Coronary artery (tissue), 2 donors: ENCODE results near the gene CEP290.

Experiments used
- DNase-seq: peaks from one replicate; pipeline ENCODE4 v3.0.0-alpha.2; 2017; ENCODE audit warnings: low spot score
- H3K27ac ChIP-seq, 2 donors: fragments of 200-600 bp; sonication (generic); one replicate each; pipeline ENCODE4 v1.5.1; 2016 to 2019
- H3K4me3 ChIP-seq: fragments of 200-600 bp; sonication (generic); 2 replicates; pipeline ENCODE4 v1.5.1; 2016; ENCODE audit warnings: mild to moderate bottlenecking, moderate library complexity
- CTCF ChIP-seq: fragments of 200-600 bp; sonication (generic); IDR thresholded peaks from one replicate; pipeline ENCODE4 v1.5.1; 2019; ENCODE audit warnings: antibody characterized with exemption

Gene CEP290

GRCh38 chr12:88156075-88156654, 14.3 kb upstream of the CEP290 start:
- no peak for DNase-seq
- no peak for TF ChIP-seq CTCF
- Histone ChIP-seq H3K27ac (no peak overlapping the region), H3K4me3 (no peak overlapping the region)

- Histone ChIP-seq H3K27ac (no peak overlapping the region), H3K4me3 (no peak overlapping the region)
- TF ChIP-seq CTCF = no peak
- DNase-seq = no peak
These were observed 12.1 kb upstream of the CEP290 start for GRCh38 chr12:88153959-88154358.

- Histone ChIP-seq H3K4me3 (no peak overlapping the region), H3K27ac (no peak overlapping the region)
- TF ChIP-seq CTCF = no peak
- no peak for DNase-seq
These were observed 8.2 kb upstream of the CEP290 start for GRCh38 chr12:88150063-88150462.

- TF ChIP-seq CTCF = no peak
- H3K4me3 ChIP-seq = no peak overlapping the region
These were observed 3.9 kb upstream of the CEP290 start for GRCh38 chr12:88145567-88146505.

GRCh38 chr12:88144546-88145468, 2.9 kb upstream of the CEP290 start:
- Histone ChIP-seq H3K4me3 (no peak overlapping the region), H3K27ac (no peak overlapping the region)
- DNase-seq = no peak
- TF ChIP-seq CTCF = no peak

More at GRCh38 chr12:88145567-88146505, 3.9 kb upstream of the CEP290 start:
- no peak for DNase-seq
- no peak overlapping the region for H3K27ac ChIP-seq

- Histone ChIP-seq H3K4me3 (no peak overlapping the region), H3K27ac (no peak overlapping the region)
- no peak for DNase-seq
- TF ChIP-seq CTCF = no peak
These were observed 2.1 kb upstream of the CEP290 start for GRCh38 chr12:88144037-88144436.
